IPS DF 6.9 (cell line): ENCODE measurements around the gene RIN3.

Source experiments
- DNase-seq: peaks from one replicate; pipeline ENCODE4 v3.0.0-alpha.2; 2013; ENCODE audit warnings: low read depth, low spot score
- H3K27ac ChIP-seq: one replicate; pipeline ENCODE4 v1.5.1; 2013; ENCODE audit warnings: low read length, control low read depth
- H3K27me3 ChIP-seq: 2 replicates; pipeline ENCODE4 v1.6.1; 2013; ENCODE audit warnings: mild to moderate bottlenecking, low read length; ENCODE audit not compliant: control insufficient read depth, insufficient read depth
- H3K36me3 ChIP-seq: 2 replicates; pipeline ENCODE4 v1.6.1; 2013; ENCODE audit warnings: low read length; ENCODE audit not compliant: control insufficient read depth, insufficient read depth
- H3K4me1 ChIP-seq: 2 replicates; pipeline ENCODE4 v1.6.1; 2013; ENCODE audit warnings: low read length; ENCODE audit not compliant: control insufficient read depth, insufficient read depth
- H3K4me3 ChIP-seq: 2 replicates; pipeline ENCODE4 v1.5.1; 2013; ENCODE audit warnings: mild to moderate bottlenecking, low read length
- H3K9me3 ChIP-seq: 2 replicates; pipeline ENCODE4 v1.6.1; 2013; ENCODE audit warnings: low read length, inconsistent platforms; ENCODE audit not compliant: control insufficient read depth, insufficient read depth
- WGBS: extraction: QIAGEN DNeasy Blood & Tissue Kit; methylation state at CpG from one replicate; pipeline ENCODE4 v1.1.7; 2013; ENCODE audit warnings: mixed read lengths, missing lambda C conversion rate; ENCODE audit not compliant: insufficient read length, insufficient coverage; 5-methylcytosine and 5-hydroxymethylcytosine counted together

Gene RIN3

DNA sequence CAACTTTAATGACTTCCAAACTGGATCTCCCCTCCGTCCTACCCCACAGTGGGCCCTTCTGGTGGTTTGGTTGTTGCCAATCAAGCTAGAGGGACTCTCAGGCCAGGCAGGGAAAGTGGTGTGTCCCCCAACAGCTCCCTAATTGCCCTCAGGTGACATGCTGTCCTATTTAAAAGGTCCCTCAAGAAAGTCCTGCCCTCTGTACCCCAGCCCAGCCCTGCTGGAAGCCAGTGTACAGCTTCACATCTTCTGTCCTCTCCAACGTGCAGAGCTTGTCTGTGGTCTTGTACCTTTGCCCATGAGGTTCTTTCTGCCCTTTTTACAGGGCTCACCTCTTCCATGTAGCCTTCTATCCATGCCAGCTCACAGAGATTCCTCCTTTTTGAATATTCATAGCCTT lies 4.2 kb downstream of the RIN3 start:
- Histone ChIP-seq H3K36me3 (no peaks in the 10 kb centered on the region), H3K9me3 (no peaks in the 10 kb centered on the region), H3K27ac (no peak overlapping the region), H3K4me1 (peaks cover 2% of the 10 kb centered on the region; the same call in 1 of the 2 replicates), H3K4me3 (no peak overlapping the region), H3K27me3 (peaks cover 16% of the 10 kb centered on the region)
- WGBS, result no CpG with 5 or more reads among the region's 2 CpGs
- DNase-seq, result no peak

DNA sequence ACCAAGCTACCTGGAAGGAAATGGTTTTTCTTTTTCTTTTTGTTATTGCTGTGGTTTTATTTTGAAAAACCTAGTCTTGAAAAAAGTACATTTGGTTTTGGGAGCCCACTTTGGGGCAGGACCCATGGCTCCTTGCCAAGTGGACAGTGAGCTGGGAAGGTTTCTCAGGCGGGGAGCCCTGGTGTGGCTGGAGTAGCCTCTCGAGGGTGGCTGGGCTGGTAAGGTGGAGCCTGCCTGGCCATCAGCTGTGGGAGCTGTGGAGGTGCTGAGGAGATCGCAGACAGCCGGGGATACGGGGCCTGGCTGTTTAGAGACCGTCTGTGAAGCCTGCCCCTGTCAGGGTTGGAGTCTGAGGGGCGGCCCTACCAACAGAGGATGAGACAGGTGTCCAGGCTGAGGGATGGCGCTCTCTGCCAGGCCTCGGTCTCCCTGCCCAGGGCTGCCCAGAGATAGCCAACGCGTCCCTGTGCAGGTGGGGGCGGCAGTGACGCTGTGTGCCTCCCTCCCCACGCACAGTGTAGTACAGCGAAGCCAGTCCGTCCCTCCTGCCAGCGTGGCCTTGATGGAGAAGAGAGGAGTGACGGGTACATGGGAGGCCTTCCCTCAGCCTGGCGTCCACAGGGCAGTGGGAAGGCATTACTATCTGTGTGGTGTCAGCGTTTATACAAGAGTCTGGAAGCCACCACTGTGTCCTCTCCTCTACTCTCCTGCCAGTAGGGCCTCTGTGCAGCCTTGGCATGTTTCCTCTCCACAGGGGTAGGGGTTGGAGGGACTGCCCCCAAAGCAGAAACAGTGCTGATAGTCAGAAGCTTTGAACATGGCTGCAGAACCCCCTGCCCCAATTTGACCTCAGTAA lies 5.9 kb downstream of the RIN3 start:
- Histone ChIP-seq H3K4me1 (peaks cover 2% of the 10 kb centered on the region; the same call in 1 of the 2 replicates), H3K27ac (no peak overlapping the region), H3K4me3 (no peak overlapping the region)

DNA sequence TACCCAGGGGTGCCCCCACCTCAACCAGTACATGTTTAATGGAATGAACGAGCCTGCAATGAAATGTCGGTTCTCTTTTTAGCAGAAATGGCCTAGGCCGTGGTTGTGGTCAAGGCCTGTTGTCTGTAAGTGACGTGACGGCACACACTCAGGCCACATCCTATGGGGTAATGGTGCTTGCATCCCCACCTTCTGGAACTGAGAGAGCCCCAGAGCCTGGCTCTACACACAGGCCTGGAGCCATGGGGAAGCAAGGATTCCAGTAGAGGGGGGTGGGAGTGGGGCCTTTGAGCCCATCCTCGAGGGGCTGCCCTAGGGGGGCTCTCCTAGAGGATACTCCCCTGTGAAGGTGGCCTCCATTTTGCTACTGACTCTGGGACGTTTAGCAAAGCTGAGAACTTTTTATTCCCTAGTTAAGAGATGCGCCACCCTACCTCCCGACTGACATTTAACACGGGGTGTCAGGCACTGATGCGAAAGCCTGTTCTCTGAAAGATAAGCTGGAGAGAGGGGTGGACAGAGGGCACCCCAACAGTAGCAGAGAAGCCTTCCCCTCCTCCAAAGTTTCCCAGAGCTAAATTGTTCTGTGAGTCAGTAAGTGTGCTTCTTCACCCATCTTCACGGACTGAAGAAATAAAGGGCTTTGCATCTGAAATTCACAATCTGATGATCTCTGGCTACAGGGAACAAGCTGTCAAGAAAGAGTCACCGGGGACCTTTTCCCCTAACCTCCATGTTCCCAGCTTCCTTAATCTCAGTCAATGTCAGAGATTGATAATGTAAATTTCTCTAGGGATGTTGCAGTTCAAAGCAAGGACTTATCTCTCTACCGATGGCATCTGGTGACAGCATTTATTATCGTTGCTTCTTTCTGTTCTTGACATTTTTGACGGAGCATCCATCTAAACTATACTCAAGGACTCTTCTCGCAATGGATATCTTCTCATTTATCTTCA lies 6.8 kb downstream of the RIN3 start:
- Histone ChIP-seq H3K4me3 (no peak overlapping the region), H3K27me3 (no peaks in the 10 kb centered on the region), H3K4me1 (no peaks in the 10 kb centered on the region), H3K36me3 (no peaks in the 10 kb centered on the region), H3K9me3 (no peaks in the 10 kb centered on the region), H3K27ac (no peak overlapping the region)
- DNase-seq, result no peak
- WGBS, result 100% methylated on average over 1 of the region's 17 CpGs

More for the DNA sequence above, 5.9 kb downstream of the RIN3 start:
- H3K9me3 ChIP-seq, result no peaks in the 10 kb centered on the region
- H3K27me3 ChIP-seq, result peaks cover 8% of the 10 kb centered on the region; the same call in 1 of the 2 replicates
- no peak for DNase-seq
- no peaks in the 10 kb centered on the region for H3K36me3 ChIP-seq
- WGBS, result no CpG with 5 or more reads among the region's 20 CpGs

DNA sequence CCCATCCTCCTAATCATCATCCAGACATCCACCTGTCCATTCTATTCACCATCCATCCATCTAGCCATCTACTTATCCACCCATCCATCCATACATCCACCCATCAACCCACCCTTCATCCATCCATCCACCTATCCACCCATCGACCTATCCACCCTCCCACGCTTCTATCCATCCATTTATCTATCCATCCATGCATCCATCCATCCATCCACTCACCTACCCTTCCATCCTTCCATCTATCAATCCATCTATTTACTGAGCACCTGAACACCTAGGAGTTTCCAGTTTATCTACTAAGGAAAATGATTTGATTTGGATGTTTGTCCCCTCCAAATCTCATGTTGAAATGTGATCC lies 7.5 kb downstream of the RIN3 start:
- 100% methylated on average over 2 of the region's 2 CpGs for WGBS
- Histone ChIP-seq H3K9me3 (no peaks in the 10 kb centered on the region), H3K4me1 (no peaks in the 10 kb centered on the region)

DNA sequence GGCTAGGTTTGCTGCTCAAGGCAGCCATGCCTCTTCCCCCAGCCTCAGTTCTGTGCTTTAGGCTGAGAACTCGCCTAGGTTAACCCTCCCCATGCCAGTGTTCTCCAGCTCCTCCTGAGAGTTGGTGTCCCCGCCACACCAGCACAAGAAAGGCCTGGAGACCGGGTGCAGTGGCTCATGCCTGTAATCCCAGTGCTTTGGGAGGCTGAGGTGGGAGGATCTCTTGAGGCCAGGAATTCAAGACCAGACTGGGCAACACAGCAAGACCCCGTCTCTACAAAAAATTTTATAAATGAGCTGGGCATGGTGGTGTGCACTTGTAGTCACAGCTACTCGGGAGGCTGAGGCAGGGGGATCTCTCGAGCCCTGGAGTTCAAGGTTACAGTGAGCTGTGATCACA lies 10.2 kb downstream of the RIN3 start:
- no peak overlapping the region for H3K27ac ChIP-seq
- no CpG with 5 or more reads among the region's 6 CpGs for WGBS
- H3K9me3 ChIP-seq, result no peaks in the 10 kb centered on the region
- no peak for DNase-seq
- H3K36me3 ChIP-seq, result no peaks in the 10 kb centered on the region
- no peaks in the 10 kb centered on the region for H3K4me1 ChIP-seq
- no peak overlapping the region for H3K4me3 ChIP-seq
- no peaks in the 10 kb centered on the region for H3K27me3 ChIP-seq

More for the DNA sequence above, 7.5 kb downstream of the RIN3 start:
- Histone ChIP-seq H3K4me3 (no peak overlapping the region), H3K27me3 (no peaks in the 10 kb centered on the region), H3K36me3 (no peaks in the 10 kb centered on the region), H3K27ac (no peak overlapping the region)
- no peak for DNase-seq

DNA sequence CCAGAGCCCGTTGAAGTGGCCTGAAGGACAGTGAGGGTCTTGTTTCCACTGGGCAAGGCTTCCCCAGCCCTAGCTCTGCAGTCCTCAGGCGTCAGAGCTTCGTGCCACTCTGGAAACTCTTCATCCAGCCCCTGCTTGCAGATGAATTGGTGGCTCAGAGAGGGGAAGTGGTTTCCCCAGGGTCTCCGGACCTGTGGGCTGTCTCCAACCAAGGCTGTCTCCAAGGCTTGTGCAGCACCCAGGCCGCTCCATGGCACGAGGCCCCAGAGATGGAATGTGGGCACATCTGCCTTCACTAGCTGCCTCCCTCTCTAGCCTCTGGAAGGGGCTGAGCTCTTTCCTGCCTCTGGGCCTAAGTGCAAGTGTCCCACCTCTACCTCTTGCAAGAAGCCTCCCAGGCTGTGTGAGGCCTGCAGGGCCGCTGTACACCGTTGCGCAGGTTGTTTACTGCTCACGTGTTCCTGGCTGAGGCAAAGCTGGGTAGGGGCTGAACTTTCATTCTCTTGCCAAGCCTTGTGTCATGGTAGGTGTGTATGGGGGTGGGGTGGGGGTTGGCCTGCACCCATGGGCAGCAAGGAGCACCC lies 11.1 kb downstream of the RIN3 start:
- Histone ChIP-seq H3K9me3 (no peaks in the 10 kb centered on the region), H3K27ac (no peak overlapping the region), H3K27me3 (no peaks in the 10 kb centered on the region), H3K4me1 (no peaks in the 10 kb centered on the region), H3K36me3 (no peaks in the 10 kb centered on the region), H3K4me3 (no peak overlapping the region)
- DNase-seq, result no peak
- no CpG with 5 or more reads among the region's 10 CpGs for WGBS

DNA sequence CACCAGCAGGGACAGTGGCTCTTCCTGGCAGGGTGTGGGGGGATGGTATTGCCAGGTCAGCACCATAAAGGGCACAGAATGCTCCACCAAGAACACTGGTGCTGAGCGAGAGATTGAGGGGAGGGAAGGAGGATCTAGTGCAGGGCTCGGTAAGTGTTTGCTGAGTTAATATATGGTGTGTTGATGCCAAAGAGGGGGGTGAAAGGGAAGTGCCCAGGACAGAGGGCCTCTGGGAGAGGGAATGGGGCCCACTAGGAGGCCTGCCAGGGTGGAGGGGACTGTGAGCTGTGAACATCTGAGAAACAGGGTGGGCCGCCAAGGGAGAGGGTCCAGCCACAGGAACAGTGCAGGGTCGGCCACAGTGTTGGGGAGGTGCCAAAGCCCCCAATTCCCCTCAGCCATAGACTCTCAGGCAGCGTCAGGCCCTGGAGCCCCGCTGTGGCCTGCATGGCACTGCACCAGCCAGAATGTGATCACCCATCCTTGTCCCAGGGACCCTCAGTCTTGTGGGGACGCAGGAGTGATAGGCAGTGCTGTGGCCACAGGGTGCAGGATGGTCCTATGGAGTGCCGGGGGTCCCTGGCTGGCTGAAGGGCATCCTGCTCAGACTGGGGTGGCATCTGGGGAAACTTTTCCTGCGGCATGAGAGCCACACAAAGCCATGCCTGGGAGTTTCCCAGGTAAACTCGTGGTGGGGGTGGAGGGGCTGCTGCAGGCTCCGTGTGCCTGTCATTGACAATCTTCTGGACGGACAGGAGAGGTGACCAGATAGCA lies 11.9 kb downstream of the RIN3 start:
- Histone ChIP-seq H3K27ac (no peak overlapping the region), H3K36me3 (no peaks in the 10 kb centered on the region), H3K4me3 (no peak overlapping the region), H3K4me1 (no peaks in the 10 kb centered on the region), H3K27me3 (no peaks in the 10 kb centered on the region), H3K9me3 (no peaks in the 10 kb centered on the region)
- no peak for DNase-seq
- no CpG with 5 or more reads among the region's 12 CpGs for WGBS

DNA sequence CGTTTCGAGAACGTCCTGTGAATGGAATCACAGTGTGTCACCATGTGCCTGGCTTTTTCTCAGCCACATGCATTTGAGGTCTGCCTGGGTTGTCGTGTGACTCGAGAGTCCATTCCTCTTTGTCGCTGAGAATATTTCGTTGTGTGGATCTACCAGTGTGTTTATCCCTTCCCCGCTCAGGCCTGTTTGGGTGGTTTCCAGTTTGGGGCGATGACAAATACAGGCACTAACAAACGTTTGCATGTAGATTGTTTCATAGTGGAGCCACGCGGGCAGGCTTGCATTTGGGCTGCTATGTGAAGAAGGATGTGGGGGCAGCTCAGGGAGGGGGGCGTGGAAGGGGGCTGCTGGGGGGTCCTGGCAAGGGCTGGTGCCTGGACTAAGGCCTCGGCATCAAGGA lies 14.1 kb downstream of the RIN3 start:
- Histone ChIP-seq H3K4me3 (no peak overlapping the region), H3K36me3 (no peaks in the 10 kb centered on the region), H3K27ac (no peak overlapping the region), H3K27me3 (no peaks in the 10 kb centered on the region), H3K9me3 (no peaks in the 10 kb centered on the region), H3K4me1 (no peaks in the 10 kb centered on the region)
- no peak for DNase-seq
- no CpG with 5 or more reads among the region's 14 CpGs for WGBS

DNA sequence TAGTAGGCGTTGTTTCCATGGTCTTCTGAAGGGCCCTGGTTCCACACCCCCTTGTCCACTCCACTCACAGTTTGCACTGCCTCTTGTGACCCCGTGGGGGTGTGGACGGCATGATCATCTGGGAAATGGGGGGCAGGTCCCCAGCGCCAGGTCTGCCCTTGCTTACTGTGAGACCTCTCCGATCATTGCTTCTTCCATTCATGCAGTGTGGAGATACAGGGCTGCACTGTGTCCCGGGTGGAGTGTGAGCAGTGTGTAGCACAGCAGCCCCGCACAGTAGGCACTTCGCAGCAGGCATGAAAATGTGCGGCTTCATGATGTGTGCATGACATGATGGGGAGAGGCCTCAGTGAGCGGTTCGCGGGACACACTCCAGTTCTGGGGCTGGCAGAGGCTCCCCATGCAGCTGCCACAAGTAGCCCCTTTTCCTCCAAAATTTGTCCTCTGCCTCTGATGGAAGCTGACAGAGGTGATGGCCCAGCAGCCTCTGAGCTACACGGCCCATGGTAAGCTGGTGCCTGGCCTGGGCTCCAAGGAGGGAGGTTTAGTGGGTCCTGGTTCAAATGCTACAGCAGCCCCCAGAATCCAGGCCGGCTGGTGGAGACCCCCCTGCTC lies 15.0 kb downstream of the RIN3 start:
- Histone ChIP-seq H3K27ac (no peak overlapping the region), H3K27me3 (no peaks in the 10 kb centered on the region), H3K4me3 (no peak overlapping the region), H3K4me1 (no peaks in the 10 kb centered on the region), H3K9me3 (no peaks in the 10 kb centered on the region), H3K36me3 (no peaks in the 10 kb centered on the region)
- no CpG with 5 or more reads among the region's 14 CpGs for WGBS
- DNase-seq, result no peak
